H1 (cell line): ENCODE measurements around the gene TRIM38. TPM values are rescaled to one million over a fixed set of nuclear protein-coding genes. Genes with fewer than 3 reads are reported as not detected.

ENCODE experiments used
- CTCF ChIA-PET: fragments of 300-600 bp; sonication (Branson Sonifier 250); formaldehyde crosslinking; loops from one replicate; lab custom pipeline; 2021; ENCODE audit not compliant: partially characterized antibody; lab: Charles Lee
- POLR2A ChIA-PET: fragments of 300-600 bp; sonication (Branson Sonifier 250); formaldehyde crosslinking; loops from one replicate; lab custom pipeline; 2021; ENCODE audit warnings: inconsistent platforms; ENCODE audit not compliant: partially characterized antibody; lab: Charles Lee
- DNase-seq, 2 experiments: peaks; one replicate each; pipeline versions ENCODE4 v3.0.0 to v3.0.0-alpha.2; 2010 to 2022; ENCODE audit warnings: low spot score in 2 of 2, low read depth in 1 of 2, mixed read lengths in 1 of 2
- FAIRE-seq: peaks from 2 replicates; lab custom pipeline; 2011; peaks lifted over from hg19 to GRCh38; lab: Jason Lieb, UNC
- H2AFZ ChIP-seq: 2 replicates; pipeline ENCODE4 v1.8.1; 2012; ENCODE audit warnings: low read length, inconsistent platforms
- H2AK5ac ChIP-seq: 2 replicates; pipeline ENCODE4 v1.6.1; 2013; ENCODE audit warnings: low read depth, low read length
- H2BK120ac ChIP-seq: replicated peaks from 2 replicates; pipeline ENCODE3; 2013; ENCODE audit warnings: low read depth, low read length, inconsistent platforms
- H2BK12ac ChIP-seq: 2 replicates; pipeline ENCODE4 v1.6.1; 2013; ENCODE audit warnings: low read depth, low read length
- H2BK15ac ChIP-seq: 2 replicates; pipeline ENCODE4 v1.6.1; 2013; ENCODE audit warnings: low read length
- H2BK20ac ChIP-seq: 2 replicates; pipeline ENCODE4 v1.6.1; 2013; ENCODE audit warnings: low read length
- H2BK5ac ChIP-seq: 2 replicates; pipeline ENCODE4 v1.6.1; 2013; ENCODE audit warnings: low read depth, low read length
- H3K14ac ChIP-seq: 2 replicates; pipeline ENCODE4 v1.6.1; 2013; ENCODE audit warnings: inconsistent platforms; ENCODE audit not compliant: insufficient read length
- H3K18ac ChIP-seq: 2 replicates; pipeline ENCODE4 v1.6.1; 2013; ENCODE audit warnings: low read length; ENCODE audit errors: extremely low read depth
- H3K23ac ChIP-seq: 2 replicates; pipeline ENCODE4 v1.6.1; 2013; ENCODE audit warnings: inconsistent platforms; ENCODE audit not compliant: insufficient read length
- H3K23me2 ChIP-seq: 2 replicates; pipeline ENCODE4 v1.6.1; 2013; ENCODE audit warnings: low read depth, low read length
- H3K27ac ChIP-seq: 2 replicates; pipeline ENCODE4 v1.6.1; 2011; ENCODE audit warnings: low read depth, low read length, inconsistent platforms
- H3K27me3 ChIP-seq, 4 experiments: replicated peaks in 1 of 4; 1 replicate in 1 of 4; 2 replicates in 3 of 4; pipeline versions ENCODE4 v1.6.1 to v1.8.1; 2011 to 2013; ENCODE audit warnings: low read length in 3 of 4, mild to moderate bottlenecking in 3 of 4, inconsistent platforms in 2 of 4, mixed read lengths in 2 of 4, moderate library complexity in 1 of 4; ENCODE audit not compliant: control insufficient read depth in 3 of 4, insufficient read depth in 3 of 4; ENCODE audit errors: extremely low read depth in 1 of 4
- H3K36me3 ChIP-seq, 4 experiments: 2 replicates each; pipeline versions ENCODE4 v1.6.1 to v1.8.1; 2011 to 2013; ENCODE audit warnings: mild to moderate bottlenecking in 4 of 4, low read length in 3 of 4, moderate library complexity in 2 of 4, control low read depth in 1 of 4, inconsistent platforms in 1 of 4; ENCODE audit not compliant: insufficient read depth in 4 of 4, control insufficient read depth in 2 of 4
- H3K4ac ChIP-seq: replicated peaks from 2 replicates; pipeline ENCODE3; 2013; ENCODE audit warnings: low read length, low read depth, mixed read lengths, inconsistent platforms; ENCODE audit not compliant: insufficient read length
- H3K4me1 ChIP-seq, 4 experiments: replicated peaks in 1 of 4; 1 replicate in 1 of 4; 2 replicates in 3 of 4; pipeline versions ENCODE4 v1.6.1 to v1.8.1; 2011 to 2013; ENCODE audit warnings: low read length in 3 of 4, inconsistent platforms in 2 of 4, mixed read lengths in 1 of 4; ENCODE audit not compliant: insufficient read depth in 4 of 4, control insufficient read depth in 3 of 4
- H3K4me2 ChIP-seq, 2 experiments: 2 replicates each; pipeline versions ENCODE4 v1.6.1 to v1.8.1; 2011 to 2013; ENCODE audit warnings: low read depth in 2 of 2, low read length in 2 of 2, control low read depth in 1 of 2, inconsistent platforms in 1 of 2, mild to moderate bottlenecking in 1 of 2; ENCODE audit not compliant: insufficient read depth in 1 of 2
- H3K4me3 ChIP-seq, 4 experiments: fragments of 200-600, 300-600 bp in 1 of 4; sonication (generic), shearing (Covaris generic), sonication (Bioruptor Twin) in 1 of 4; 2 replicates each; pipeline versions ENCODE4 v1.5.1 to v1.8.1; 2011 to 2016; ENCODE audit warnings: low read length in 4 of 4, low read depth in 3 of 4, control low read depth in 2 of 4, inconsistent platforms in 2 of 4, mild to moderate bottlenecking in 2 of 4, mixed read lengths in 1 of 4, moderate library complexity in 1 of 4; ENCODE audit not compliant: insufficient read depth in 2 of 4; ENCODE audit errors: extremely low read depth in 1 of 4
- H3K56ac ChIP-seq: replicated peaks from 2 replicates; pipeline ENCODE3; 2013; ENCODE audit warnings: low read depth, mild to moderate bottlenecking, mixed read lengths, low read length, inconsistent platforms; ENCODE audit not compliant: insufficient read length
- H3K79me1 ChIP-seq: 2 replicates; pipeline ENCODE4 v1.6.1; 2013; ENCODE audit warnings: low read depth, low read length, control low read depth
- H3K79me2 ChIP-seq, 2 experiments: 2 replicates each; pipeline versions ENCODE4 v1.6.1 to v1.8.1; 2012 to 2013; ENCODE audit warnings: low read length in 2 of 2, mild to moderate bottlenecking in 2 of 2, inconsistent platforms in 1 of 2; ENCODE audit not compliant: insufficient read depth in 2 of 2, control insufficient read depth in 1 of 2
- H3K9ac ChIP-seq, 4 experiments: replicated peaks in 1 of 4; 1 replicate in 1 of 4; 2 replicates in 3 of 4; pipeline versions ENCODE4 v1.6.1 to v1.8.1; 2011 to 2013; ENCODE audit warnings: low read depth in 3 of 4, low read length in 3 of 4, control low read depth in 2 of 4, mild to moderate bottlenecking in 2 of 4, moderate library complexity in 2 of 4, inconsistent platforms in 1 of 4; ENCODE audit errors: extremely low read depth in 1 of 4
- H3K9me3 ChIP-seq, 2 experiments: 2 replicates each; pipeline versions ENCODE4 v1.6.1 to v1.8.1; 2012 to 2013; ENCODE audit warnings: mild to moderate bottlenecking in 2 of 2, moderate library complexity in 2 of 2, control low read depth in 1 of 2, inconsistent platforms in 1 of 2, low read depth in 1 of 2, low read length in 1 of 2, mixed read lengths in 1 of 2; ENCODE audit not compliant: insufficient read depth in 2 of 2
- H4K20me1 ChIP-seq, 2 experiments: replicated peaks in 1 of 2; 2 replicates each; pipeline versions ENCODE3 to v1.8.1; 2011 to 2013; ENCODE audit warnings: inconsistent platforms in 2 of 2, low read length in 2 of 2, mild to moderate bottlenecking in 1 of 2; ENCODE audit not compliant: insufficient read depth in 2 of 2, control insufficient read depth in 1 of 2
- H4K5ac ChIP-seq: 2 replicates; pipeline ENCODE4 v1.6.1; 2013; ENCODE audit warnings: low read length, low read depth, mixed read lengths, inconsistent platforms; ENCODE audit not compliant: insufficient read length
- H4K8ac ChIP-seq: 2 replicates; pipeline ENCODE4 v1.8.0; 2013; ENCODE audit warnings: mild to moderate bottlenecking, moderate library complexity, low read length, inconsistent platforms; ENCODE audit not compliant: insufficient read depth; ENCODE audit errors: extremely low read depth
- H4K91ac ChIP-seq: replicated peaks from 2 replicates; pipeline ENCODE3; 2013; ENCODE audit warnings: low read length, mixed read lengths, inconsistent platforms; ENCODE audit not compliant: insufficient read length
- ASH2L ChIP-seq: fragments of 200-600, 300-600 bp; sonication (generic); IDR thresholded peaks from one replicate; pipeline ENCODE4 v1.7.1; 2017; ENCODE audit warnings: low read length
- CHD1 ChIP-seq: IDR thresholded peaks from 2 replicates; pipeline ENCODE4 v1.6.1; 2012; ENCODE audit warnings: low read depth, low read length, improper control_type of control experiment
- CHD2 ChIP-seq: IDR thresholded peaks from 2 replicates; pipeline ENCODE4 v1.6.1; 2012; ENCODE audit warnings: low read length, improper control_type of control experiment
- CREB1 ChIP-seq: IDR thresholded peaks from 2 replicates; pipeline ENCODE4 v1.6.1; 2012; ENCODE audit warnings: inconsistent platforms
- CTBP2 ChIP-seq: IDR thresholded peaks from 2 replicates; pipeline ENCODE4 v1.7.0; 2011; ENCODE audit warnings: borderline replicate concordance, mild to moderate bottlenecking, moderate library complexity, mixed read lengths, low read length; ENCODE audit not compliant: insufficient read depth, insufficient read length
- EP300 ChIP-seq, 2 experiments: IDR thresholded peaks; 1 replicate in 1 of 2; 2 replicates in 1 of 2; pipeline ENCODE4 v1.6.1; 2011 to 2012; ENCODE audit warnings: low read depth in 2 of 2, low read length in 2 of 2, mild to moderate bottlenecking in 2 of 2, borderline replicate concordance in 1 of 2, inconsistent platforms in 1 of 2, moderate library complexity in 1 of 2
- MAFK ChIP-seq: IDR thresholded peaks from 2 replicates; pipeline ENCODE4 v1.6.1; 2012; ENCODE audit warnings: low read depth, mild to moderate bottlenecking, improper control_type of control experiment, low read length
- NRF1 ChIP-seq: IDR thresholded peaks from 2 replicates; pipeline ENCODE4 v1.6.1; 2011; ENCODE audit warnings: mild to moderate bottlenecking, low read depth, low read length, improper control_type of control experiment
- POLR2A ChIP-seq, 2 experiments: IDR thresholded peaks; 1 replicate in 1 of 2; 2 replicates in 1 of 2; pipeline ENCODE4 v1.6.1; 2011; ENCODE audit warnings: low read depth in 2 of 2, low read length in 2 of 2, mild to moderate bottlenecking in 2 of 2; ENCODE audit errors: control extremely low read depth in 1 of 2
- POLR2AphosphoS5 ChIP-seq: IDR thresholded peaks from 2 replicates; pipeline ENCODE4 v1.6.1; 2011; ENCODE audit warnings: low read depth, low read length
- POU5F1 ChIP-seq: IDR thresholded peaks from 2 replicates; pipeline ENCODE4 v1.6.1; 2011; ENCODE audit warnings: low read depth, mild to moderate bottlenecking, low read length, moderate library complexity
- SIN3A ChIP-seq, 2 experiments: IDR thresholded peaks in 1 of 2; conservative IDR thresholded peaks in 1 of 2; 2 replicates each; pipeline ENCODE4 v1.6.1; 2011 to 2012; ENCODE audit warnings: low read length in 2 of 2, improper control_type of control experiment in 1 of 2, low read depth in 1 of 2, mild to moderate bottlenecking in 1 of 2
- SP4 ChIP-seq: IDR thresholded peaks from 2 replicates; pipeline ENCODE4 v1.6.1; 2012; ENCODE audit warnings: low read length, inconsistent platforms
- WGBS, 2 experiments: shearing (Covaris generic) in 1 of 2; methylation state at CpG; one replicate each; pipeline versions ENCODE4 v1.1.6 to v1.1.7; 2013 to 2015; ENCODE audit warnings: low lambda C conversion rate in 2 of 2, mixed read lengths in 2 of 2, inconsistent platforms in 1 of 2, low coverage in 1 of 2, missing lambda C conversion rate in 1 of 2; ENCODE audit not compliant: insufficient replicate concordance in 2 of 2, insufficient coverage in 1 of 2, insufficient read length in 1 of 2; ENCODE audit errors: extremely low coverage in 1 of 2, missing lambda C conversion rate in 1 of 2; 5-methylcytosine and 5-hydroxymethylcytosine counted together
- polyA plus RNA-seq, 7 experiments: library from polyadenylated mRNA; depleted of rRNA in 3 of 7; stranded (reverse) in 5 of 7; unstranded in 2 of 7; fragments of >200 nt in 5 of 7; fragments of 200-250 nt in 2 of 7; gene quantifications; 1 replicate in 5 of 7; 2 replicates in 1 of 7; 4 replicates in 1 of 7; pipeline versions ENCODE4 v1.2.1 to v1.2.3, GENCODE V29; 2011 to 2013; ENCODE audit warnings: missing spikeins in 2 of 7, mixed read lengths in 2 of 7
- total RNA-seq: library from RNA; stranded (reverse); fragmentation: NEBNext Ultra II Directional; extraction: Animal tissue kit (Norgen Biotek cat#: 25700); gene quantifications from 2 replicates; pipeline ENCODE4 v1.2.1, GENCODE V29; 2021

The TRIM38 gene
- total and polyA plus RNA-seq, 2 of the 8 experiments (the other 6 are each of a cell fraction or from before 2014, with no cell fraction given) = 0.43 to 0.56 TPM

DNA sequence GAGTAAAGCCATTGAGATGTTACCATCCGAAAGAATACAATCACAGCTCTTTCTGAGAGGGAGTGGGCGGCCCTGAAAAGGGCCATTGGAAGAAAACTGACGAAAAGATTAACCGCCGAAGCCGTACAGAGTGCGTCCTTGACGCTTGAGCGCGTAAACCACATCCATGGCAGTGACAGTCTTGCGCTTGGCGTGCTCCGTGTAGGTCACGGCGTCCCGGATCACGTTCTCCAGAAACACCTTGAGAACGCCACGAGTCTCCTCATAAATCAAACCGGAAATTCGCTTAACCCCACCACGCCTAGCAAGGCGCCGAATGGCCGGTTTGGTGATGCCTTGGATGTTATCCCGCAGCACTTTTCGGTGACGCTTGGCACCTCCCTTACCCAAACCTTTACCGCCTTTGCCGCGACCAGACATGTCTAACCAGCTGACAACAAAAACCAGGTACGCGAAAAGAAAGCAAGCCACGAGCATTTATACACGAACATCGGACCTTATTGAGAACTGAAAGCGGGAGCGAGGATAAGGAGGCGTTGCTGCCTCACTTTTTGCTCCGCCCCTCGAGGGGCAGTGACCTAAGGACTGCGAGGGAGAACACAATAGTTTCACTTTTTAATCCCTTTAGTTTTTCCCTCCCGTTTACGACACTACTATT, 64.4 kb downstream of the TRIM38 start:
- H2AFZ ChIP-seq = no peak overlapping the region
- H2BK120ac ChIP-seq = no peak overlapping the region
- peak overlapping the region; percentile 85; the same call in 1 of the 2 replicates for H2BK5ac ChIP-seq
- peaks cover 0 to 5% of the 10 kb centered on the region in 2 experiments for H4K20me1 ChIP-seq
- DNase-seq (peak; percentile 85 to 93), FAIRE-seq (peak; percentile 84)
- ChIA-PET CTCF (interaction anchor here (0.6 to 3.1 kb wide), 14 partner anchors 12 to 93 kb away, joined by 3 to 13 read pairs (median 4); a partner anchor contains a TSS), POLR2A (interaction anchor here (0.7 to 43.5 kb wide), 50 partner anchors 2 to 1867 kb away, joined by 3 to 1982 read pairs (median 8); partner anchors contain the start of gene HFE)
- H3K4me2 ChIP-seq = peak overlapping the region; percentile 73 to 81
- no peak overlapping the region for H4K91ac ChIP-seq
- H3K36me3 ChIP-seq = no peaks in the 10 kb centered on the region
- WGBS, 2 experiments = 1% methylated on average over 43 of the region's 44 CpGs; no CpG with 5 or more reads in 1 of the 2 experiments
- H3K79me1 ChIP-seq = no peaks in the 10 kb centered on the region
- H3K56ac ChIP-seq = no peak overlapping the region
- H3K4ac ChIP-seq = no peak overlapping the region
- H2AK5ac ChIP-seq = no peak overlapping the region; the same call in 1 of the 2 replicates
- no peak overlapping the region for H3K14ac ChIP-seq
- no peaks in the 10 kb centered on the region for H3K79me2 ChIP-seq
- H3K18ac ChIP-seq = no peak overlapping the region
- no peak overlapping the region for H2BK20ac ChIP-seq
- peak overlapping the region; percentile 61 to 88 (median 84) for H3K9ac ChIP-seq
- H3K4me3 ChIP-seq = peak overlapping the region; percentile 75 to 89 (median 82)
- no peaks in the 10 kb centered on the region for H3K9me3 ChIP-seq
- no peak overlapping the region for H2BK12ac ChIP-seq
- H4K5ac ChIP-seq = peak overlapping the region; percentile 2
- H4K8ac ChIP-seq = no peak overlapping the region
- no peaks in the 10 kb centered on the region for H3K27me3 ChIP-seq
- no peak overlapping the region for H2BK15ac ChIP-seq
- H3K4me1 ChIP-seq = peaks cover 3 to 23% (median 10%) of the 10 kb centered on the region in 4 experiments; a peak in 5 of 7 replicates
- H3K23ac ChIP-seq = no peak overlapping the region
- H3K27ac ChIP-seq = peak overlapping the region; percentile 80
- peaks cover 10% of the 10 kb centered on the region for H3K23me2 ChIP-seq
- TF ChIP-seq CTBP2 (no peak), ASH2L (no peak), MAFK (peak; percentile 39; the same call in 1 of the 2 replicates), NRF1 (peak; percentile 19; the same call in 1 of the 2 replicates), CHD1 (peak; percentile 82), SIN3A (conservative IDR thresholded peaks at IDR 0.05 in 1 of 2, IDR thresholded peaks at IDR 0.05 in 1 of 2; ENCODE audit: low read depth in 1 of 2, low read length in 2 of 2) (peak; percentile 89 to 95), CHD2 (peak; percentile 74), POLR2A (IDR thresholded peaks at IDR 0.05; ENCODE audit: control extremely low read depth in 1 of 2, low read depth in 2 of 2, low read length in 2 of 2) (peak; percentile 99 to 100), POU5F1 (peak; percentile 36; the same call in 1 of the 2 replicates), EP300 (IDR thresholded peaks at IDR 0.05; ENCODE audit: borderline replicate concordance in 1 of 2, low read depth in 2 of 2, low read length in 2 of 2) (peak in 1 of 2 experiments; percentile 96; a peak in 2 of 3 replicates), CREB1 (peak; percentile 67), SP4 (peak; percentile 95), POLR2AphosphoS5 (peak; percentile 100)
